H1 (cell line): ENCODE data around the gene CX3CL1. TPM values are rescaled to one million over a fixed set of nuclear protein-coding genes. Genes with fewer than 3 reads are reported as not detected.
A peak's percentile ranks its signal among the peaks of the same experiment; 100 is the strongest.

Source experiments
- CTCF ChIA-PET: fragments of 300-600 bp; sonication (Branson Sonifier 250); formaldehyde crosslinking; loops from one replicate; lab custom pipeline; 2021; ENCODE audit not compliant: partially characterized antibody; lab: Charles Lee
- POLR2A ChIA-PET: fragments of 300-600 bp; sonication (Branson Sonifier 250); formaldehyde crosslinking; loops from one replicate; lab custom pipeline; 2021; ENCODE audit warnings: inconsistent platforms; ENCODE audit not compliant: partially characterized antibody; lab: Charles Lee
- DNase-seq, 2 experiments: peaks; one replicate each; pipeline versions ENCODE4 v3.0.0 to v3.0.0-alpha.2; 2010 to 2022; ENCODE audit warnings: low spot score in 2 of 2, low read depth in 1 of 2, mixed read lengths in 1 of 2
- FAIRE-seq: peaks from 2 replicates; lab custom pipeline; 2011; peaks lifted over from hg19 to GRCh38; lab: Jason Lieb, UNC
- H2AFZ ChIP-seq: 2 replicates; pipeline ENCODE4 v1.8.1; 2012; ENCODE audit warnings: low read length, inconsistent platforms
- H2AK5ac ChIP-seq: 2 replicates; pipeline ENCODE4 v1.6.1; 2013; ENCODE audit warnings: low read depth, low read length
- H2BK120ac ChIP-seq: replicated peaks from 2 replicates; pipeline ENCODE3; 2013; ENCODE audit warnings: low read depth, low read length, inconsistent platforms
- H2BK12ac ChIP-seq: 2 replicates; pipeline ENCODE4 v1.6.1; 2013; ENCODE audit warnings: low read depth, low read length
- H2BK15ac ChIP-seq: 2 replicates; pipeline ENCODE4 v1.6.1; 2013; ENCODE audit warnings: low read length
- H2BK20ac ChIP-seq: 2 replicates; pipeline ENCODE4 v1.6.1; 2013; ENCODE audit warnings: low read length
- H2BK5ac ChIP-seq: 2 replicates; pipeline ENCODE4 v1.6.1; 2013; ENCODE audit warnings: low read depth, low read length
- H3K14ac ChIP-seq: 2 replicates; pipeline ENCODE4 v1.6.1; 2013; ENCODE audit warnings: inconsistent platforms; ENCODE audit not compliant: insufficient read length
- H3K18ac ChIP-seq: 2 replicates; pipeline ENCODE4 v1.6.1; 2013; ENCODE audit warnings: low read length; ENCODE audit errors: extremely low read depth
- H3K23ac ChIP-seq: 2 replicates; pipeline ENCODE4 v1.6.1; 2013; ENCODE audit warnings: inconsistent platforms; ENCODE audit not compliant: insufficient read length
- H3K23me2 ChIP-seq: 2 replicates; pipeline ENCODE4 v1.6.1; 2013; ENCODE audit warnings: low read depth, low read length
- H3K27ac ChIP-seq: 2 replicates; pipeline ENCODE4 v1.6.1; 2011; ENCODE audit warnings: low read depth, low read length, inconsistent platforms
- H3K27me3 ChIP-seq, 4 experiments: replicated peaks in 1 of 4; 1 replicate in 1 of 4; 2 replicates in 3 of 4; pipeline versions ENCODE4 v1.6.1 to v1.8.1; 2011 to 2013; ENCODE audit warnings: low read length in 3 of 4, mild to moderate bottlenecking in 3 of 4, inconsistent platforms in 2 of 4, mixed read lengths in 2 of 4, moderate library complexity in 1 of 4; ENCODE audit not compliant: control insufficient read depth in 3 of 4, insufficient read depth in 3 of 4; ENCODE audit errors: extremely low read depth in 1 of 4
- H3K36me3 ChIP-seq, 4 experiments: 2 replicates each; pipeline versions ENCODE4 v1.6.1 to v1.8.1; 2011 to 2013; ENCODE audit warnings: mild to moderate bottlenecking in 4 of 4, low read length in 3 of 4, moderate library complexity in 2 of 4, control low read depth in 1 of 4, inconsistent platforms in 1 of 4; ENCODE audit not compliant: insufficient read depth in 4 of 4, control insufficient read depth in 2 of 4
- H3K4ac ChIP-seq: replicated peaks from 2 replicates; pipeline ENCODE3; 2013; ENCODE audit warnings: low read length, low read depth, mixed read lengths, inconsistent platforms; ENCODE audit not compliant: insufficient read length
- H3K4me1 ChIP-seq, 4 experiments: replicated peaks in 1 of 4; 1 replicate in 1 of 4; 2 replicates in 3 of 4; pipeline versions ENCODE4 v1.6.1 to v1.8.1; 2011 to 2013; ENCODE audit warnings: low read length in 3 of 4, inconsistent platforms in 2 of 4, mixed read lengths in 1 of 4; ENCODE audit not compliant: insufficient read depth in 4 of 4, control insufficient read depth in 3 of 4
- H3K4me2 ChIP-seq, 2 experiments: 2 replicates each; pipeline versions ENCODE4 v1.6.1 to v1.8.1; 2011 to 2013; ENCODE audit warnings: low read depth in 2 of 2, low read length in 2 of 2, control low read depth in 1 of 2, inconsistent platforms in 1 of 2, mild to moderate bottlenecking in 1 of 2; ENCODE audit not compliant: insufficient read depth in 1 of 2
- H3K4me3 ChIP-seq, 4 experiments: fragments of 200-600, 300-600 bp in 1 of 4; sonication (generic), shearing (Covaris generic), sonication (Bioruptor Twin) in 1 of 4; 2 replicates each; pipeline versions ENCODE4 v1.5.1 to v1.8.1; 2011 to 2016; ENCODE audit warnings: low read length in 4 of 4, low read depth in 3 of 4, control low read depth in 2 of 4, inconsistent platforms in 2 of 4, mild to moderate bottlenecking in 2 of 4, mixed read lengths in 1 of 4, moderate library complexity in 1 of 4; ENCODE audit not compliant: insufficient read depth in 2 of 4; ENCODE audit errors: extremely low read depth in 1 of 4
- H3K56ac ChIP-seq: replicated peaks from 2 replicates; pipeline ENCODE3; 2013; ENCODE audit warnings: low read depth, mild to moderate bottlenecking, mixed read lengths, low read length, inconsistent platforms; ENCODE audit not compliant: insufficient read length
- H3K79me1 ChIP-seq: 2 replicates; pipeline ENCODE4 v1.6.1; 2013; ENCODE audit warnings: low read depth, low read length, control low read depth
- H3K79me2 ChIP-seq, 2 experiments: 2 replicates each; pipeline versions ENCODE4 v1.6.1 to v1.8.1; 2012 to 2013; ENCODE audit warnings: low read length in 2 of 2, mild to moderate bottlenecking in 2 of 2, inconsistent platforms in 1 of 2; ENCODE audit not compliant: insufficient read depth in 2 of 2, control insufficient read depth in 1 of 2
- H3K9ac ChIP-seq, 4 experiments: replicated peaks in 1 of 4; 1 replicate in 1 of 4; 2 replicates in 3 of 4; pipeline versions ENCODE4 v1.6.1 to v1.8.1; 2011 to 2013; ENCODE audit warnings: low read depth in 3 of 4, low read length in 3 of 4, control low read depth in 2 of 4, mild to moderate bottlenecking in 2 of 4, moderate library complexity in 2 of 4, inconsistent platforms in 1 of 4; ENCODE audit errors: extremely low read depth in 1 of 4
- H3K9me3 ChIP-seq, 2 experiments: 2 replicates each; pipeline versions ENCODE4 v1.6.1 to v1.8.1; 2012 to 2013; ENCODE audit warnings: mild to moderate bottlenecking in 2 of 2, moderate library complexity in 2 of 2, control low read depth in 1 of 2, inconsistent platforms in 1 of 2, low read depth in 1 of 2, low read length in 1 of 2, mixed read lengths in 1 of 2; ENCODE audit not compliant: insufficient read depth in 2 of 2
- H4K20me1 ChIP-seq, 2 experiments: replicated peaks in 1 of 2; 2 replicates each; pipeline versions ENCODE3 to v1.8.1; 2011 to 2013; ENCODE audit warnings: inconsistent platforms in 2 of 2, low read length in 2 of 2, mild to moderate bottlenecking in 1 of 2; ENCODE audit not compliant: insufficient read depth in 2 of 2, control insufficient read depth in 1 of 2
- H4K5ac ChIP-seq: 2 replicates; pipeline ENCODE4 v1.6.1; 2013; ENCODE audit warnings: low read length, low read depth, mixed read lengths, inconsistent platforms; ENCODE audit not compliant: insufficient read length
- H4K8ac ChIP-seq: 2 replicates; pipeline ENCODE4 v1.8.0; 2013; ENCODE audit warnings: mild to moderate bottlenecking, moderate library complexity, low read length, inconsistent platforms; ENCODE audit not compliant: insufficient read depth; ENCODE audit errors: extremely low read depth
- H4K91ac ChIP-seq: replicated peaks from 2 replicates; pipeline ENCODE3; 2013; ENCODE audit warnings: low read length, mixed read lengths, inconsistent platforms; ENCODE audit not compliant: insufficient read length
- BRCA1 ChIP-seq: IDR thresholded peaks from 2 replicates; pipeline ENCODE4 v1.6.1; 2012; ENCODE audit warnings: low read depth, low read length, improper control_type of control experiment
- CHD1 ChIP-seq: IDR thresholded peaks from 2 replicates; pipeline ENCODE4 v1.6.1; 2012; ENCODE audit warnings: low read depth, low read length, improper control_type of control experiment
- SP1 ChIP-seq: IDR thresholded peaks from 2 replicates; pipeline ENCODE4 v1.6.1; 2011; ENCODE audit warnings: low read depth, low read length
- SP4 ChIP-seq: IDR thresholded peaks from 2 replicates; pipeline ENCODE4 v1.6.1; 2012; ENCODE audit warnings: low read length, inconsistent platforms
- WGBS, 2 experiments: shearing (Covaris generic) in 1 of 2; methylation state at CpG; one replicate each; pipeline versions ENCODE4 v1.1.6 to v1.1.7; 2013 to 2015; ENCODE audit warnings: low lambda C conversion rate in 2 of 2, mixed read lengths in 2 of 2, inconsistent platforms in 1 of 2, low coverage in 1 of 2, missing lambda C conversion rate in 1 of 2; ENCODE audit not compliant: insufficient replicate concordance in 2 of 2, insufficient coverage in 1 of 2, insufficient read length in 1 of 2; ENCODE audit errors: extremely low coverage in 1 of 2, missing lambda C conversion rate in 1 of 2; 5-methylcytosine and 5-hydroxymethylcytosine counted together
- polyA plus RNA-seq, 7 experiments: library from polyadenylated mRNA; depleted of rRNA in 3 of 7; stranded (reverse) in 5 of 7; unstranded in 2 of 7; fragments of >200 nt in 5 of 7; fragments of 200-250 nt in 2 of 7; gene quantifications; 1 replicate in 5 of 7; 2 replicates in 1 of 7; 4 replicates in 1 of 7; pipeline versions ENCODE4 v1.2.1 to v1.2.3, GENCODE V29; 2011 to 2013; ENCODE audit warnings: missing spikeins in 2 of 7, mixed read lengths in 2 of 7
- total RNA-seq: library from RNA; stranded (reverse); fragmentation: NEBNext Ultra II Directional; extraction: Animal tissue kit (Norgen Biotek cat#: 25700); gene quantifications from 2 replicates; pipeline ENCODE4 v1.2.1, GENCODE V29; 2021

CX3CL1 gene
- total and polyA plus RNA-seq, 2 of the 8 experiments (the other 6 are each of a cell fraction or from before 2014, with no cell fraction given) = 1.4 to 3.0 TPM

GRCh38 chr16:57383276-57384247, 11.3 kb downstream of the CX3CL1 start:
- H3K23ac ChIP-seq = no peak overlapping the region
- H2BK15ac ChIP-seq = no peak overlapping the region
- peaks cover 0 to 2% (median 1%) of the 10 kb centered on the region in 4 experiments; a peak in 1 of 7 replicates for H3K4me1 ChIP-seq
- H2AK5ac ChIP-seq = no peak overlapping the region
- H3K27ac ChIP-seq = no peak overlapping the region
- H4K20me1 ChIP-seq = peaks cover 0 to under 1% of the 10 kb centered on the region in 2 experiments
- ChIA-PET CTCF (interaction anchor here (1.4 to 3.7 kb wide), 2 partner anchors 24 to 34 kb away, joined by 3 to 32 read pairs; no protein-coding TSS in a partner anchor), POLR2A (no interaction called here)
- H4K91ac ChIP-seq = no peak overlapping the region
- no peak overlapping the region for H3K4me2 ChIP-seq
- no peak overlapping the region for H2BK20ac ChIP-seq
- no peak overlapping the region for H3K9ac ChIP-seq
- H3K79me2 ChIP-seq = no peaks in the 10 kb centered on the region
- H3K14ac ChIP-seq = no peak overlapping the region
- no peak overlapping the region for H4K5ac ChIP-seq
- no peak for DNase-seq
- TF ChIP-seq SP1 = no peak
- TF ChIP-seq BRCA1 = no peak
- no peak for TF ChIP-seq CHD1
- no peak for TF ChIP-seq SP4
- H3K18ac ChIP-seq = no peak overlapping the region
- H3K36me3 ChIP-seq = no peaks in the 10 kb centered on the region
- no peak overlapping the region for H2BK5ac ChIP-seq
- H3K79me1 ChIP-seq = no peaks in the 10 kb centered on the region
- peak overlapping the region; percentile 2; the same call in 1 of the 2 replicates for H4K8ac ChIP-seq
- H2AFZ ChIP-seq = no peak overlapping the region
- H3K27me3 ChIP-seq = no peaks in the 10 kb centered on the region
- WGBS, 2 experiments = 87% methylated on average over 8 of the region's 8 CpGs; no CpG with 5 or more reads in 1 of the 2 experiments
- H3K4me3 ChIP-seq = no peak overlapping the region
- H3K23me2 ChIP-seq = no peaks in the 10 kb centered on the region
- H2BK12ac ChIP-seq = no peak overlapping the region
- H3K9me3 ChIP-seq = no peaks in the 10 kb centered on the region
- no peak for FAIRE-seq
- no peak overlapping the region for H3K56ac ChIP-seq
- H2BK120ac ChIP-seq = no peak overlapping the region
- H3K4ac ChIP-seq = no peak overlapping the region
